Loucy (cell line): Measurements from ENCODE around the gene PCDHGC4.

Experiments
- H2AFZ ChIP-seq: fragments of 200-600 bp; sonication (generic); 2 replicates; pipeline ENCODE4 v1.6.0; 2016; ENCODE audit warnings: antibody characterized with exemption, mild to moderate bottlenecking, low read length, moderate library complexity
- H3F3A ChIP-seq: fragments of 200-600 bp; 2 replicates; pipeline ENCODE4 v1.6.0; 2016; ENCODE audit warnings: antibody characterized with exemption, low read depth, mild to moderate bottlenecking
- H3K27me3 ChIP-seq: fragments of 200-600 bp; sonication (generic); 2 replicates; pipeline ENCODE4 v1.6.1; 2014; ENCODE audit warnings: low read length, mild to moderate bottlenecking; ENCODE audit not compliant: insufficient read depth, poor library complexity, severe bottlenecking
- H3K36me3 ChIP-seq: fragments of 200-600 bp; sonication (generic); 2 replicates; pipeline ENCODE4 v1.6.1; 2016; ENCODE audit warnings: low read length; ENCODE audit not compliant: insufficient read depth
- H3K4me1 ChIP-seq: fragments of 200-600 bp; sonication (generic); 2 replicates; pipeline ENCODE4 v1.5.1; 2014; ENCODE audit warnings: low read length, mild to moderate bottlenecking; ENCODE audit not compliant: insufficient read depth, poor library complexity, severe bottlenecking
- H3K4me2 ChIP-seq: fragments of 200-600 bp; sonication (generic); 2 replicates; pipeline ENCODE4 v1.6.0; 2014; ENCODE audit warnings: antibody characterized with exemption, low read length, low read depth, mild to moderate bottlenecking; ENCODE audit not compliant: poor library complexity, severe bottlenecking
- H3K4me3 ChIP-seq: fragments of 200-600 bp; sonication (generic); 2 replicates; pipeline ENCODE4 v1.5.1; 2014; ENCODE audit warnings: low read length, mild to moderate bottlenecking, mixed read lengths; ENCODE audit not compliant: poor library complexity, severe bottlenecking
- H3K79me2 ChIP-seq: fragments of 200-600 bp; sonication (generic); 2 replicates; pipeline ENCODE4 v1.6.1; 2014; ENCODE audit warnings: low read length; ENCODE audit not compliant: insufficient read depth
- H3K9ac ChIP-seq: fragments of 200-600 bp; sonication (generic); 2 replicates; pipeline ENCODE4 v1.6.0; 2014; ENCODE audit warnings: mild to moderate bottlenecking, low read depth, low read length, moderate library complexity; ENCODE audit not compliant: poor library complexity, severe bottlenecking
- H3K9me2 ChIP-seq: fragments of 200-600 bp; sonication (generic); replicated peaks from 2 replicates; pipeline ENCODE4 v1.6.1; 2016; ENCODE audit warnings: low read depth, low read length, mixed read lengths
- H3K9me3 ChIP-seq: fragments of 200-600 bp; sonication (generic); 2 replicates; pipeline ENCODE4 v1.6.1; 2014; ENCODE audit warnings: mild to moderate bottlenecking, antibody characterized with exemption, low read length, low read depth; ENCODE audit not compliant: insufficient read depth
- H4K20me1 ChIP-seq: fragments of 200-600 bp; sonication (generic); 2 replicates; pipeline ENCODE4 v1.6.0; 2014; ENCODE audit warnings: antibody characterized with exemption, low read length, mild to moderate bottlenecking; ENCODE audit not compliant: insufficient read depth, poor library complexity, severe bottlenecking
- EZH2phosphoT487 ChIP-seq: fragments of 200-600 bp; IDR thresholded peaks from 2 replicates; pipeline ENCODE4 v1.6.1; 2018; ENCODE audit warnings: antibody characterized with exemption, mild to moderate bottlenecking, moderate library complexity, borderline replicate concordance
- TF ChIP-seq, protein P1 (sequence below): fragments of 200-600 bp; sonication (generic); conservative IDR thresholded peaks from 2 replicates; pipeline ENCODE4 v1.5.1; 2014; ENCODE audit warnings: mild to moderate bottlenecking, antibody characterized with exemption, low read length

PCDHGC4 gene

DNA sequence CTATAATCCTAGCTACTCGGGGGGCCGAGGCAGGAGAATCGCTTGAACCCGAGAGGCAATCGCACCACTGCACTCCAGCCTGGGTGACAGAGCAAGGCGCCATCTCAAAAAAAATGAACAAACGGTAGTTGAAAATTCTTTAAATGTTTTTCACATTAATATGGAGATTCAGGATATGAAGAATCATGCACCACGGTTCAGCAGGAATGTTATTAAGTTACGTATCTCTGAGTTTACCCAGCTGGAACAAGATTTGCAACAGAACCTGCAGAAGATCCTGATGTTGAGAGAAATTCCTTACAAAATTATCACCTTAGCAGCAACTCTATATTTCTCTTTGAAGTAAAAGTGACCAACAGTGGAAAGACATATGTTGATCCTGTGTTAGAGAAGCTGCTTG, 44.5 kb upstream of the PCDHGC4 start:
- H3K9ac ChIP-seq: no peak overlapping the region
- H4K20me1 ChIP-seq: no peaks in the 10 kb centered on the region
- H3F3A ChIP-seq: no peaks in the 10 kb centered on the region
- no peaks in the 10 kb centered on the region for H3K4me1 ChIP-seq
- H2AFZ ChIP-seq: no peak overlapping the region
- H3K4me3 ChIP-seq: no peak overlapping the region
- H3K9me3 ChIP-seq: no peaks in the 10 kb centered on the region
- H3K36me3 ChIP-seq: no peaks in the 10 kb centered on the region
- no peaks in the 10 kb centered on the region for H3K27me3 ChIP-seq
- no peaks in the 10 kb centered on the region for H3K9me2 ChIP-seq
- H3K4me2 ChIP-seq: no peak overlapping the region
- no peak for TF ChIP-seq EZH2phosphoT487
- TF ChIP-seq, protein P1, sequence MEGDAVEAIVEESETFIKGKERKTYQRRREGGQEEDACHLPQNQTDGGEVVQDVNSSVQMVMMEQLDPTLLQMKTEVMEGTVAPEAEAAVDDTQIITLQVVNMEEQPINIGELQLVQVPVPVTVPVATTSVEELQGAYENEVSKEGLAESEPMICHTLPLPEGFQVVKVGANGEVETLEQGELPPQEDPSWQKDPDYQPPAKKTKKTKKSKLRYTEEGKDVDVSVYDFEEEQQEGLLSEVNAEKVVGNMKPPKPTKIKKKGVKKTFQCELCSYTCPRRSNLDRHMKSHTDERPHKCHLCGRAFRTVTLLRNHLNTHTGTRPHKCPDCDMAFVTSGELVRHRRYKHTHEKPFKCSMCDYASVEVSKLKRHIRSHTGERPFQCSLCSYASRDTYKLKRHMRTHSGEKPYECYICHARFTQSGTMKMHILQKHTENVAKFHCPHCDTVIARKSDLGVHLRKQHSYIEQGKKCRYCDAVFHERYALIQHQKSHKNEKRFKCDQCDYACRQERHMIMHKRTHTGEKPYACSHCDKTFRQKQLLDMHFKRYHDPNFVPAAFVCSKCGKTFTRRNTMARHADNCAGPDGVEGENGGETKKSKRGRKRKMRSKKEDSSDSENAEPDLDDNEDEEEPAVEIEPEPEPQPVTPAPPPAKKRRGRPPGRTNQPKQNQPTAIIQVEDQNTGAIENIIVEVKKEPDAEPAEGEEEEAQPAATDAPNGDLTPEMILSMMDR: no peak
- no peaks in the 10 kb centered on the region for H3K79me2 ChIP-seq

DNA sequence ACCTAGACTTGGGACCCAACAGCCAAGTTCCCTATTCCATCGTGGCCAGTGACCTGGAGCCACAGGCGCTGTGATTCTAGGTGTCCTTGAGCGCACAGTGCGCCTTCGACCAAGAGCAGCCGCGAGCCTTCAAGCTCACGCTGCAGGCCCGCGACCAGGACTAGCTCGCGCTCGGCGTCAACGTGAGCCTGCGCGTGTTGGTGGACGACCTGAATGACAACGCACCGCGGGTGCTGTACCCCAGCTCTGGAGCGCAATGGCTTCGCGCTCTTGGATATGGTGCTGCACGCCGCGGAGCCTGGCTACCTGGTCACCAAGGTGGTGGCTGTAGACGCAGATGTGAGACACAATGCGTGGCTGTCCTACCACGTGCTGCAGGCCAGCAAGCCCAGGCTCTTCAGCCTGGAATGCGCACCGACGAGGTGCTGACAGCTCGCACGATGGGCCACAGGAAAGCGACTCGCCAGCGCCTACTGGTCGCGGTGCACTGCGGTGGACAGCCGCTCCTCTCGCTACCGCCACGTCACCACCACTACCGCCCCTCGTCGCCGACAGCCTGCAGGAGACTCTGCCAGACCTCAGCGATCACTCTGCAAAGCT, 43.2 kb upstream of the PCDHGC4 start:
- Histone ChIP-seq H3K79me2 (no peaks in the 10 kb centered on the region), H3K4me3 (no peak overlapping the region), H3F3A (no peaks in the 10 kb centered on the region), H4K20me1 (no peaks in the 10 kb centered on the region), H3K4me1 (no peaks in the 10 kb centered on the region), H3K4me2 (no peak overlapping the region), H3K9ac (no peak overlapping the region), H2AFZ (no peak overlapping the region), H3K9me3 (no peaks in the 10 kb centered on the region), H3K9me2 (no peaks in the 10 kb centered on the region), H3K27me3 (no peaks in the 10 kb centered on the region), H3K36me3 (no peaks in the 10 kb centered on the region)
- TF ChIP-seq, protein P1: no peak
- TF ChIP-seq EZH2phosphoT487: no peak

DNA sequence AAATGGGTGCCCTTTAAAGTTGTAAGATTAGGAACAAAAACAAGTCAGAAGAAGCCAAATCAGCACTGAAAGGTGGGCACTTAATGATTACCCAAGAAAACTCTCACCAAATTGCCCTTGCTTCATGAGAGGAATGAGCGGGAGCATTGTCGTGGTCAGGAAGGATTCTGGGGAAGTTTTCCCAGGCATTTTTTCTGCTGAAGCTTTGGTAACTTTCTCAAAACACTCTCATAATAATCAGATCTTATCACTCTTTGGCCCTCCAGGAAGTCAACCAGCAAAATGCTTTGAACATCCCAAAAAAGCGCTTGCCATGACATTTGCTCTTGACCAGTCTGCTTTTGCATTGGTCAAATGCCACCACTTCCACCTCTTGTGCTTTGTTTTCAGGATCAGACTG, 19.5 kb upstream of the PCDHGC4 start:
- Histone ChIP-seq H3K27me3 (no peaks in the 10 kb centered on the region), H3K36me3 (no peaks in the 10 kb centered on the region), H3K4me3 (no peak overlapping the region), H3K9me2 (no peaks in the 10 kb centered on the region), H2AFZ (no peak overlapping the region), H3F3A (no peaks in the 10 kb centered on the region), H3K79me2 (no peaks in the 10 kb centered on the region), H3K9ac (no peak overlapping the region), H4K20me1 (no peaks in the 10 kb centered on the region), H3K4me1 (no peaks in the 10 kb centered on the region), H3K4me2 (no peak overlapping the region), H3K9me3 (no peaks in the 10 kb centered on the region)
- TF ChIP-seq EZH2phosphoT487: no peak
- TF ChIP-seq, protein P1: no peak
